Measurements from ENCODE around the gene ASPSCR1. TPM values are rescaled to one million over a fixed set of nuclear protein-coding genes. Genes with fewer than 3 reads are reported as not detected.

The ASPSCR1 gene
- total and polyA plus RNA-seq, 9 of the 15 experiments (the other 6 are each of a cell fraction or from before 2014, with no cell fraction given): 0.90 to 36.9 (median 11.6) TPM

- TF ChIP-seq ARID4B (CRISPR knock-in tag; IDR thresholded peaks at IDR 0.05): peak; percentile 97
- peak; percentile 96 for TF ChIP-seq NKRF (IDR thresholded peaks at IDR 0.05; ENCODE audit: borderline replicate concordance)
- TF ChIP-seq ZNF140 (CRISPR knock-in tag; IDR thresholded peaks at IDR 0.05): no peak
- TF ChIP-seq MECOM (CRISPR knock-in tag; IDR thresholded peaks at IDR 0.05): no peak
- no peak for TF ChIP-seq IRF9 (tag; IDR thresholded peaks at IDR 0.05)
- no peak for TF ChIP-seq ZMIZ1 (IDR thresholded peaks at IDR 0.05; ENCODE audit: low read depth in 2 of 2, low read length in 2 of 2)
- 0 out of 4 replicates have a peak, but pooled peaks of 1 of the 2 experiments have one; percentile 14 for TF ChIP-seq TEAD1 (CRISPR knock-in tag; IDR thresholded peaks at IDR 0.05)
- TF ChIP-seq DACH1 (IDR thresholded peaks at IDR 0.05; ENCODE audit: partially characterized antibody): peak; percentile 42
- no peak for TF ChIP-seq ZNF212 (CRISPR knock-in tag; IDR thresholded peaks at IDR 0.05)
- TF ChIP-seq ZNF175 (CRISPR knock-in tag; IDR thresholded peaks at IDR 0.05; ENCODE audit: low read depth): no peak
- TF ChIP-seq ZNF592 (IDR thresholded peaks at IDR 0.05): no peak
These were observed 45.0 kb downstream of the ASPSCR1 start, which contains the start of gene CENPX (continued) for GRCh38 chr17:82022310-82022980.

Data from K562 (cell line).